Eye (tissue), 1 donor: ENCODE results near the gene CNIH4.
"Not testable (repeated sequence)": the region's sequence is repeated elsewhere in the genome, so short reads cannot be mapped to it uniquely, and the experiment has no call there.

Experiments
- DNase-seq: peaks from one replicate; pipeline ENCODE4 v3.0.0-alpha.2; 2015

The CNIH4 gene

GRCh38 chr1:224404916-224405603 is 48.4 kb downstream of the CNIH4 start:
- no peak for DNase-seq

GRCh38 chr1:224405604-224405970 is 48.9 kb downstream of the CNIH4 start:
- DNase-seq, result no peak

GRCh38 chr1:224406216-224406615 is 49.5 kb downstream of the CNIH4 start:
- no peak for DNase-seq

- DNase-seq, result no peak
Measured at GRCh38 chr1:224407571-224408293, 51.1 kb downstream of the CNIH4 start.

GRCh38 chr1:224408294-224408590 is 51.6 kb downstream of the CNIH4 start:
- no peak for DNase-seq

GRCh38 chr1:224411766-224412165 is 55.1 kb downstream of the CNIH4 start:
- no peak for DNase-seq

- no peak for DNase-seq
Measured at GRCh38 chr1:224420106-224420505, 63.4 kb downstream of the CNIH4 start.

GRCh38 chr1:224425279-224425884 is 68.7 kb downstream of the CNIH4 start:
- no peak for DNase-seq

GRCh38 chr1:224426869-224427268 is 70.2 kb downstream of the CNIH4 start:
- DNase-seq, result not testable (repeated sequence)

GRCh38 chr1:224427346-224427745 is 70.7 kb downstream of the CNIH4 start:
- DNase-seq, result no peak

- DNase-seq, result not testable (repeated sequence)
Measured at GRCh38 chr1:224428713-224429112, 72.0 kb downstream of the CNIH4 start.
